ENCODE results near the gene BABAM2.

Gene BABAM2

GRCh38 chr2:28378679-28379584 is 488.4 kb downstream of the BABAM2 start:
- no peak for DNase-seq (ENCODE audit: low spot score)

GRCh38 chr2:28380219-28380618 is 489.7 kb downstream of the BABAM2 start:
- DNase-seq (ENCODE audit: low spot score), result no peak

GRCh38 chr2:28381225-28382180 is 491.0 kb downstream of the BABAM2 start:
- DNase-seq (ENCODE audit: low spot score), result no peak

GRCh38 chr2:28382755-28383154 is 492.2 kb downstream of the BABAM2 start:
- no peak for DNase-seq (ENCODE audit: low spot score)

GRCh38 chr2:28387082-28387960 is 496.8 kb downstream of the BABAM2 start:
- DNase-seq (ENCODE audit: low spot score), result no peak
